ENCODE data around the gene GK2. TPM values are rescaled to one million over a fixed set of nuclear protein-coding genes. Genes with fewer than 3 reads are reported as not detected.

The GK2 gene
- total RNA-seq, 1 donor from 2014 or later, result not detected

DNA sequence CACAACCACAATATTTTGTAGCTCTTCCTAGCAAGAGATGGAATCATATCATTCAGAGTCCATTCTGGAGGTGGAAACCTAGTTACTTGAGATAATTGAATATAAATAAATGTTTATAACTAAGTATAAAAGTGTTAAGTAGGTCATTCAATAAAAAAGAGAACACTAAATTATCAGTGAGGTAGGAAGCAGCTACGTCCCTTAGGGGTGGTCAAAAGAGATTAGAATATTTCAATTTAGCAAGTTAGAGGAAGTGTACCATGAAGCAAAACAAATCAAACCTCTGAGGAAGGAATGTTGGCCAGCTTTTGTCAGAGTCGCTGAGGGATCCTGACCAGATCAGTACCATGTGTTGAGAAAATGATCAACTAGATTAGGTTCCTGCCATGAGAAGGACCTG is 38.0 kb downstream of the GK2 start:
- H3K27ac Mint-ChIP-seq (ENCODE audit: unreplicated experiment), result no peak overlapping the region
- H3K9me3 Mint-ChIP-seq (ENCODE audit: low read depth), result peaks cover 3% of the 10 kb centered on the region
- H3K4me1 Mint-ChIP-seq (ENCODE audit: low read depth), result no peaks in the 10 kb centered on the region
- H3K4me3 Mint-ChIP-seq (ENCODE audit: unreplicated experiment), result no peak overlapping the region
- no peaks in the 10 kb centered on the region for H3K36me3 Mint-ChIP-seq (ENCODE audit: low read depth)
- no peak for DNase-seq (ENCODE audit: low spot score)
- TF ChIP-seq, protein P1, sequence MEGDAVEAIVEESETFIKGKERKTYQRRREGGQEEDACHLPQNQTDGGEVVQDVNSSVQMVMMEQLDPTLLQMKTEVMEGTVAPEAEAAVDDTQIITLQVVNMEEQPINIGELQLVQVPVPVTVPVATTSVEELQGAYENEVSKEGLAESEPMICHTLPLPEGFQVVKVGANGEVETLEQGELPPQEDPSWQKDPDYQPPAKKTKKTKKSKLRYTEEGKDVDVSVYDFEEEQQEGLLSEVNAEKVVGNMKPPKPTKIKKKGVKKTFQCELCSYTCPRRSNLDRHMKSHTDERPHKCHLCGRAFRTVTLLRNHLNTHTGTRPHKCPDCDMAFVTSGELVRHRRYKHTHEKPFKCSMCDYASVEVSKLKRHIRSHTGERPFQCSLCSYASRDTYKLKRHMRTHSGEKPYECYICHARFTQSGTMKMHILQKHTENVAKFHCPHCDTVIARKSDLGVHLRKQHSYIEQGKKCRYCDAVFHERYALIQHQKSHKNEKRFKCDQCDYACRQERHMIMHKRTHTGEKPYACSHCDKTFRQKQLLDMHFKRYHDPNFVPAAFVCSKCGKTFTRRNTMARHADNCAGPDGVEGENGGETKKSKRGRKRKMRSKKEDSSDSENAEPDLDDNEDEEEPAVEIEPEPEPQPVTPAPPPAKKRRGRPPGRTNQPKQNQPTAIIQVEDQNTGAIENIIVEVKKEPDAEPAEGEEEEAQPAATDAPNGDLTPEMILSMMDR (IDR thresholded peaks at IDR 0.05), result no peak
- peaks cover 6% of the 10 kb centered on the region for H3K27me3 Mint-ChIP-seq (ENCODE audit: low read depth)

DNA sequence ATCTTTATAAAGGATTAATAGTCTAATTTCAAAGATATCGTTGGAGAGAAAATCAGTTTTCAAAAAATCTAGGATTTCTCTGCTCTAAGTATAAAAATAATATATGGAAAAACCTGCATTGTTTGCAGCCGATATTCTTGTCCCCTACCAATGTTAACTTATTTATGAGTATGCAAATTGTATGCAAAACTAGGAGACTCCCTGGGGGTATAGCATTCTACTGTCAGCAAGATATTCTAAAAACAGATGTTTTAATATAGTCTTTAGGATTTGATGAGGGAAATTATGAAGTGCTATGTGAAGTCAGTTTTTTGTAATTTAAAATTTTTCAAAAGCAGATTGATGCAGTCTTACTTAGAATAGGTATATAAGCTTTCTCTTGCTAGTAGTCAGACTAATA is 40.9 kb downstream of the GK2 start:
- Mint-ChIP-seq H3K27ac (ENCODE audit: unreplicated experiment) (no peak overlapping the region), H3K9me3 (ENCODE audit: low read depth) (no peaks in the 10 kb centered on the region), H3K27me3 (ENCODE audit: low read depth) (peaks cover 6% of the 10 kb centered on the region), H3K36me3 (ENCODE audit: low read depth) (no peaks in the 10 kb centered on the region), H3K4me1 (ENCODE audit: low read depth) (no peaks in the 10 kb centered on the region), H3K4me3 (ENCODE audit: unreplicated experiment) (no peak overlapping the region)
- TF ChIP-seq, protein P1 (IDR thresholded peaks at IDR 0.05), result no peak
- no peak for DNase-seq (ENCODE audit: low spot score)

DNA sequence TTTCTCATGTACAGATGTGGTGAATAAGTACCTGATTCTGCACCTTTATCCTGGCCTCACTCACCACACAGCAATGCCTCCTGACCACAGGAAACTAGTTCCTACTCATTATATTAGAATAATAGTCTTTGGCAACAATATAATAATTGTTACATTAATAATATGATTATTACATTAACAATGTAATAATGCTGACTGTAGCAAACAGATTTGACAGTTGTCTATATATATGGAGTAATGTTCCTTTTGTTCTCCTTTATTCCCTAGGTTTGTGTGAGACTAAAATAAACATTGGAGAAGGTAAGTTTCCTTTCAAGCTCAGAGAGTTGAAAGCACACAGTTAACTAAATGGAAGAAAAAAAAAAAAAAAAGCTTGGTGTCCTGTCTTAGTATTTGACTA is 41.6 kb downstream of the GK2 start:
- peaks cover 6% of the 10 kb centered on the region for H3K27me3 Mint-ChIP-seq (ENCODE audit: low read depth)
- H3K4me1 Mint-ChIP-seq (ENCODE audit: low read depth), result no peaks in the 10 kb centered on the region
- DNase-seq (ENCODE audit: low spot score), result no peak
- no peak overlapping the region for H3K27ac Mint-ChIP-seq (ENCODE audit: unreplicated experiment)
- H3K36me3 Mint-ChIP-seq (ENCODE audit: low read depth), result no peaks in the 10 kb centered on the region
- H3K9me3 Mint-ChIP-seq (ENCODE audit: low read depth), result no peaks in the 10 kb centered on the region
- no peak overlapping the region for H3K4me3 Mint-ChIP-seq (ENCODE audit: unreplicated experiment)
- TF ChIP-seq, protein P1 (IDR thresholded peaks at IDR 0.05), result no peak

DNA sequence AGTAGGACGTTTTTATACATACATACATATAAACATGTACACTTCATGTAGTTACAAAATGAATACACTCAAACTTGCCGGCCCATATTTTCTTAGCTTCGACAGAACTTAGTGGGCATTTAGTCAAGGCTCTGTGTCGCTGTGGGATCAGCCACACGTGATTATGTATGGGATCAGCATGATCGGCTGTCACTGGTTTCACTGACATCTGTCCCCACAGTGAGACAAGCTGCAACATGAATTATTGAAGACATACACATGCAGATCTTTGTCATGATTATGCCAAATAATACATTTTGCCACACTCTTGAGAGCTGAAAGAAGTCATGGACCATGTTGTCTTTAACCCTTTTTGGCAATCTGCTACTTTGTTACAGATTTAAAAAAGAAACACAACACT is 44.0 kb downstream of the GK2 start:
- Mint-ChIP-seq H3K27ac (ENCODE audit: unreplicated experiment) (no peak overlapping the region), H3K4me1 (ENCODE audit: low read depth) (no peaks in the 10 kb centered on the region), H3K36me3 (ENCODE audit: low read depth) (no peaks in the 10 kb centered on the region), H3K9me3 (ENCODE audit: low read depth) (no peaks in the 10 kb centered on the region), H3K4me3 (ENCODE audit: unreplicated experiment) (no peak overlapping the region), H3K27me3 (ENCODE audit: low read depth) (peaks cover 6% of the 10 kb centered on the region)
- no peak for DNase-seq (ENCODE audit: low spot score)
- TF ChIP-seq, protein P1 (IDR thresholded peaks at IDR 0.05), result no peak

DNA sequence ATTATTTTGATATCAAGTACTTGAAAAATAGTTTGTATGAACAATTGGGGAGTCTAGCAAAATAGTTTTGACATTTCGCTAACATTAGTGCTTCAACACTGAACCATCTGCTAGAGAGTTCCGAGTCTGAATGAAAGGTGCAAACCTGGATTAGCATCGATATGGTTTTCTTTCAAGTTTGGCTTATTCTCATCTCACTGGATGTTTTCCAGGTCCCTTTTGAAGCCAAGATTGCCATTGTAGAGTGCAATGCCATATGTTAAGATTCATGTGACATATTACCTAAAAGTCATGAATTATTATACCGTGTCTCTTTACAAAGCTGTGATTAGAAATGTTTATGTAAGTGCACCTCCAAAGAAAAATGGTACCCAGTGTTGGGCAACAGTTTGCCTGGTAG is 45.4 kb downstream of the GK2 start:
- H3K4me3 Mint-ChIP-seq (ENCODE audit: unreplicated experiment), result no peak overlapping the region
- TF ChIP-seq, protein P1 (IDR thresholded peaks at IDR 0.05), result no peak
- H3K9me3 Mint-ChIP-seq (ENCODE audit: low read depth), result no peaks in the 10 kb centered on the region
- H3K36me3 Mint-ChIP-seq (ENCODE audit: low read depth), result no peaks in the 10 kb centered on the region
- peaks cover 4% of the 10 kb centered on the region for H3K27me3 Mint-ChIP-seq (ENCODE audit: low read depth)
- no peak for DNase-seq (ENCODE audit: low spot score)
- H3K27ac Mint-ChIP-seq (ENCODE audit: unreplicated experiment), result no peak overlapping the region
- H3K4me1 Mint-ChIP-seq (ENCODE audit: low read depth), result no peaks in the 10 kb centered on the region

Measured in chondrocyte (in vitro differentiated cells).